GM19467 (cell line): Measurements from ENCODE around the gene WDPCP.
"Not testable (repeated sequence)": the region's sequence is repeated elsewhere in the genome, so short reads cannot be mapped to it uniquely, and the experiment has no call there.

ENCODE experiments used
- ATAC-seq: cut with Tn5 transposase; IDR thresholded peaks from one replicate; pipeline ENCODE4 v1.9.1; 2021; ENCODE audit warnings: mild to moderate bottlenecking, moderate library complexity; ENCODE audit not compliant: unreplicated experiment

The WDPCP gene

DNA sequence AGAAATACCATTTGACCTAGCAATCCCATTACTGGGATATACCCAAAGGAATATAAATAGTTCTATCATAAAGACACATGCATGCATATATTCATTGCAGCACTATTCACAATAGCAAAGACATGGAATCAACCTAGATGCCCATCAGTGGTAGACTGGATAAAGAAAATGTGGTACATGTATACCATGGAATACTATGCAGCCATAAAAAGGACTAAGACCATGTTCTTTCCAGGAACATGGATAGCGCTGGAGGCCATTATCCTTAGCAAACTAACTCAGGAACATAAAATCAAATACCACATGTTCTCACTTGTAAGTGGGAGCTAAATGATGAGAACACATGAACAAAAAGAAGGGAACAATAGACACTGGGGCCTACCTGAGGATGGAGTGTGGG lies 119.0 kb downstream of the WDPCP start:
- ATAC-seq, result not testable (repeated sequence)

DNA sequence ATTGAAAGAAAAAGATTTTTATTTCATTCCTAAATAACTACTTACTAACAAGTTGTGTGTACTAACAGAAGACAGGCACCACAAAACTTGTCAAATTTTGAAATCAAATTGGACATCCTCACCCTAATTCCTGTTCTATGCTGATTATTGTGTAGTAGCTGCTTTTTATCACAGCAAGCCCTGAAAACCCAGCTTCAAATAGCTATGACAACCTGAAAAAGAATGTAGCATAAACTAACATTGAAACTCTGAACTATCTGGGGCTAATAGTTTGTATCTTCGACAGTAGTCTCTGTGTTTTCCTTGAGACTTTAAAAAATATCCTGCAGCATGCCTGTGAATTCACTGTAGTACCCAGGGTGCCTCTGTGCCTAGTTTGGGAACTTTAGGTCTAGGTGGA lies 122.6 kb downstream of the WDPCP start:
- no peak for ATAC-seq

- no peak for ATAC-seq
Measured at GRCh38 chr2:63463142-63463541, 125.1 kb downstream of the WDPCP start.

DNA sequence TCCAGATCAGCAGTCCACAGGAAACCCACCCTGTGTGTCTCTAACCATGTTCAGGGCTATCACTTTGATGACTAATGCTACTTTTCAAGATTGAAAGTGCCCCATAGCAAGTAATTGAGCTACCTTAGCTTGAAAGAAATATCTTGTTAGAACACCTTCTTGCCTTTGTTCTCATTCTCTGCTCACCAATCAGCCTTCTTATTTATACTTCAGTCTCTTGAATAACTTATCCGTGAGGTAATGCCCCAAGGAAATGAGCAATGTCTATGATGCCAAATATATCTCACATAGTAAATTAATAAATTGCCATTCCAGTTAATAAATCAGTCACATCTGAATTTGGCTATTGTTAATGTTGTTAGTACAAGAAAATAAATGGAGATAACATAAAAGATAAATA lies 141.6 kb downstream of the WDPCP start:
- ATAC-seq, result no peak

DNA sequence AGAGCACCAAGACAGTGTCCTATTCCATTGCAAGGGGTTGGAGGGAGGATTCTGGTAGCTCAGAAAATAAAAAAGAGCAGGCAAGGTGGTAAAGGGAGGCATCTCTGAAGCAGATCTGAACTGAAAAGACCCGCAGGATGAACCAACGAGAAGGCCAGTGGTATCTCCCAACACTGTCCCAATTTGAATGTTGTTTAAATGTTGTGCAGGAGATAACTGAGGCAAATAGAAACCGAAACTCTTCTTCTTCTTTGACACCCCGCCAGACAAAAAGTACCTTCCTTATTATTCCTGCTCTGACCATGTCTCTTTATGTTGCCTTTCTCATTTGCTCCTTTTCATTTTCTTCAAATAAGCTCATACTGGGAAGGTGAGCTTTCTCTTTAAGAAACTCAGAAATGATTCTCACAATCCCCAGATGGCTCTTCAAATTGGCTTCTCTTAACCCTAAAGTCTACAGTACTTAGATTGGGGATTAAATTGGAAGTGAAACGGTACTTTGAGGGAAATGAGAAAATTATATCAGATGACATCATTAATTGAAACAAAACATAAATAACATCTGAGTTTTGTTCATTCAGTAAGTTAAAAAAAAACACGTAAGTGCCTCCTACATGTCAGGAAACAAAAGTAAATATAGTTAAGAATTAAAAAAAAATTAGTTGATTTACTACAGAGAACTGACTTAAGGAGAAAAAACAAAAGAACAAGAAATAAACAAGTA lies 143.6 kb downstream of the WDPCP start:
- ATAC-seq, result no peak

GRCh38 chr2:63440612-63441011 lies 147.7 kb downstream of the WDPCP start:
- ATAC-seq, result no peak

GRCh38 chr2:63438181-63438580 lies 150.1 kb downstream of the WDPCP start:
- ATAC-seq, result no peak

- no peak for ATAC-seq
Measured at GRCh38 chr2:63436488-63436887, 151.8 kb downstream of the WDPCP start.

DNA sequence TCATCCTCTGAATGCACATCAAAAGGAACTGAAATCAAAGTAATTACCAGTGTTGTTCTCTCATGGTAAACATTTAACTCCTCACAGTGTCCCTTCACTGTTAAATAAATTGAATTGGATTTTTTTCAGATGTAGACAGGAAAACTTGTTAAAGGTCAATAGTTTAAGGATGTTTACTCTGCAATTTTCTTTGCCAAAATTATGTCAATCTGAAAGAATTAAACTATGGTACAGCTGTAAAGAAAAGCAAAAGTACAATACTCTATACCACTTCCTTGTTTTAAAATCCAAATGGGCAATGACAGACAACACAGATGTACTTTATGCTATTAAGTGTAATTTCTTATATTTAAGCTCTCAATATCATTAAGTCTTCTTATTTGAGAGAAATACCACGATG lies 153.2 kb downstream of the WDPCP start:
- ATAC-seq, result no peak

- ATAC-seq, result no peak
Measured at GRCh38 chr2:63434024-63435001, 154.0 kb downstream of the WDPCP start.

GRCh38 chr2:63432373-63432772 lies 155.9 kb downstream of the WDPCP start:
- no peak for ATAC-seq

DNA sequence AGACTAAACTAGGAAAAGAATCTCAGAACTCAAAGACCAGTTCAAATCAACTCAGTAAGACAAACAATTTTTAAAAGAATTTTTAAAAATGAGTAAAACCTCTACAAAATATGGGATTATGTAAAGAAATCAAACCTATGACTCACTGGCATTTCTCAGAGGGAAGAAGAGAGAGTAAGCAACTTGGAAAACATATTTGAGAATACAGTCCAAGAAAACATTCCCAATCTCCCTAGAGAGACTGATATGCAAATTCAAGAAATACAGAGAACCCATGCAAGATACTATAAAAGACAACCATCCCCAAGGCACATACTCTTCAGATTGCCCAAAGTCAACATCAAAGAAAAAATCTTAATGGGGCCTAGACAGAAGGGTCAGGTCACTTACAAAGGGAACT lies 162.7 kb downstream of the WDPCP start:
- no peak for ATAC-seq

DNA sequence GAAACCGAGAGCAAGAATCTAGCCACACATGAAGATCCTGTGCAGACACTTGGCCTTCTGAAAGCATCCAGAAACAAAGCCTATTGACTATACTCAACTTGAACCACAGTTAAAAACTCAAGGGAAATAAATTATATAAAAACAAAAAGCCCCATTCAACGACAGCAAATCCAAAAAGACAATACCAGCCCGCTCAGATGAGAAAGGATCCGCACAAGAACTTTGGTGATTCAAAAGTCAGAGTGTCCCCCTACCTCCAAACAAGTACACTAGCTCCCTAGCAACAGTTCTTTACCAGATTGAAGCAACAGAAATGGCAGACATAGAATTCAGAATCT lies 163.2 kb downstream of the WDPCP start:
- ATAC-seq, result no peak

- peak; percentile 93 for ATAC-seq
Measured at GRCh38 chr2:63424329-63425078, 163.8 kb downstream of the WDPCP start.

DNA sequence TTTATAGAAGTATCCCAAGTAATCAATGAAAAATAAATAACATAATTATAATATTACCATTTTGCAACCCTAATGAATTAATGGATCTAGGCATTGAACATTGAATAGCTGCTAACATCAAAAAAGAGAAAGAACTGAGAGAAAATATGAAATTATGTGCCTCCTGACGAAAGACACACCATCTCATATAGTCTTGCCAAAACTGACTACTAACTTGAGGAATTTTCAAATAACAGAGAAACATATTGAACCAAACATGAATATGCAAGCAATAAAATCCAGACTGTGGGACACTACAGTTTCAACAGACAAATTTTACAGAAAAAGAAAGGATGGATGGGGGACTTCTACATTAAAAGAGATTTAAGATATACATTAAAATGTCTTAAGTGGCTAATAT lies 165.7 kb downstream of the WDPCP start:
- no peak for ATAC-seq

GRCh38 chr2:63408530-63408929 lies 179.7 kb downstream of the WDPCP start:
- no peak for ATAC-seq

GRCh38 chr2:63406641-63407040 lies 181.6 kb downstream of the WDPCP start:
- ATAC-seq, result no peak

- no peak for ATAC-seq
Measured at GRCh38 chr2:63403820-63404219, 184.5 kb downstream of the WDPCP start.

DNA sequence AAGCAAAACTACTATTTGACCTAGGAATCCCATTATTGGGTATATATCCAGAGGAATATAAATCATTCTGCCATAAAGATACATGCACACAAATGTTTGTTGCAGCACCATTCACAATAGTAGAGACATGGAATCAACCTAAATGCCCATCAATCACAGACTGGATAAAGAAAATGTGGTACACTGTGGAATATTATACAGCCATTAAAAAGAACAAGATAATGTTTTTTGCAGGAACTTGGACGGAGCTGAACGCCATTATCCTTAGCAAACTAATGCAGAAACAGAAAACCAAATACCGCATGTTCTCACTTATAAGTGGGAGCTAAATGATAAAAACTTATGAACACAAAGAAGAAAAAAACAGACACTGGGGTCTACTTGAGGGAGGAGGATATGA lies 185.4 kb downstream of the WDPCP start:
- not testable (repeated sequence) for ATAC-seq

- ATAC-seq, result no peak
Measured at GRCh38 chr2:63399156-63399555, 189.1 kb downstream of the WDPCP start.

- no peak for ATAC-seq
Measured at GRCh38 chr2:63379451-63379850, 208.8 kb downstream of the WDPCP start.
